ENCODE results near the gene B2M.

DNA sequence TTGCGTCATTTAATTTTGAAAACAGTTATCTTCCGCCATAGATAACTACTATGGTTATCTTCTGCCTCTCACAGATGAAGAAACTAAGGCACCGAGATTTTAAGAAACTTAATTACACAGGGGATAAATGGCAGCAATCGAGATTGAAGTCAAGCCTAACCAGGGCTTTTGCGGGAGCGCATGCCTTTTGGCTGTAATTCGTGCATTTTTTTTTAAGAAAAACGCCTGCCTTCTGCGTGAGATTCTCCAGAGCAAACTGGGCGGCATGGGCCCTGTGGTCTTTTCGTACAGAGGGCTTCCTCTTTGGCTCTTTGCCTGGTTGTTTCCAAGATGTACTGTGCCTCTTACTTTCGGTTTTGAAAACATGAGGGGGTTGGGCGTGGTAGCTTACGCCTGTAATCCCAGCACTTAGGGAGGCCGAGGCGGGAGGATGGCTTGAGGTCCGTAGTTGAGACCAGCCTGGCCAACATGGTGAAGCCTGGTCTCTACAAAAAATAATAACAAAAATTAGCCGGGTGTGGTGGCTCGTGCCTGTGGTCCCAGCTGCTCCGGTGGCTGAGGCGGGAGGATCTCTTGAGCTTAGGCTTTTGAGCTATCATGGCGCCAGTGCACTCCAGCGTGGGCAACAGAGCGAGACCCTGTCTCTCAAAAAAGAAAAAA is 1.2 kb downstream of the B2M start:
- TF ChIP-seq CTCF (IDR thresholded peaks at IDR 0.05; ENCODE audit: borderline replicate concordance, extremely low read depth, low read length, poor library complexity, severe bottlenecking): no peak
- no peak for TF ChIP-seq EZH2 (IDR thresholded peaks at IDR 0.05; ENCODE audit: borderline replicate concordance, low read depth, low read length, severe bottlenecking)

Measured in DND-41 (cell line).